Umbilical cord (tissue), 2 donors: ENCODE results near the gene CCNYL1. TPM values are rescaled to one million over a fixed set of nuclear protein-coding genes. Genes with fewer than 3 reads are reported as not detected.
"Not testable (repeated sequence)": the region's sequence is repeated elsewhere in the genome, so short reads cannot be mapped to it uniquely, and the experiment has no call there.

Experiments used
- DNase-seq: peaks from one replicate; pipeline ENCODE4 v3.0.0-alpha.2; 2015; ENCODE audit warnings: low spot score
- total RNA-seq: library from RNA; depleted of rRNA; stranded (reverse); fragments of >200 nt; gene quantifications from one replicate; pipeline ENCODE4 v1.2.3, GENCODE V29; 2014; ENCODE audit warnings: low replicate concordance; ENCODE audit not compliant: insufficient read depth

CCNYL1 gene
- total RNA-seq, 1 donor from 2014 or later, result 11.8 TPM

- no peak for DNase-seq
These were observed 23.4 kb downstream of the CCNYL1 start for GRCh38 chr2:207734636-207735512.

DNA sequence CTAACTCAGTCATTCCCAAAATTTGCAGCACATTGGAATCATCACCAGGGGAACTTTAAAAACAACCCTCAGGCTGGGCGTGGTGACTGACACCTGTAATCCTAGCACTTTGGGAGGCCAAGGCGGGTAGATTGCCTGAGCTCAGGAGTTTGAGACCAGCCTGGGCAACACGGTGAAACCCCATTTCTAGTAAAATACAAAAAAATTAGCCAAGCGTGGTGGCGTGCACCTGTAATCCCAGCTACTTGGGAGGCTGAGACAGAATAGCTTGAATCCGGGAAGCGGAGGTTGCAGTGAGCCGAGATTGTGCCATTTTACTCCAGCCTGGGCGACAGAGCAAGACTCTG, 24.0 kb downstream of the CCNYL1 start:
- not testable (repeated sequence) for DNase-seq

- DNase-seq, result no peak
These were observed 32.1 kb downstream of the CCNYL1 start for GRCh38 chr2:207743514-207743913.

DNA sequence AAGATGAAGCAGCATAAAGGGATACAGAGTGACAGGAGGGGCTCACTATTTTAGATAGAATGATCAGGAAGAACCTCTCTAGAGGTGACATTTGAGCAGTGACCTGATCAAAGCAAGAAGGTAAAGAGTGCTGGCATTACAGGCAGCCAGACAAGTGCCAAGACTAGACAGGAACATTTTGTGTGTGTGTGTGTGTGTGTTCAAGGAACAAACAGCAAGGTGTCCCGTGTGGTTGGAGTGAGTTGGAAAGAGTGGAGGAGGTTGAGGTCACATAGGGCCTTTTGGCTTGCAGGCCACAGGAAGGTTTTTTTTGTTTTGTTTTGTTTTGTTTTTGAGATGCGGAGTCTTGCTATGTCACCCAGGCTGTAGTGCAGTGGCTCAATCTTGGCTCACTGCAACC, 32.6 kb downstream of the CCNYL1 start:
- no peak for DNase-seq

- DNase-seq, result no peak
These were observed 33.0 kb downstream of the CCNYL1 start for GRCh38 chr2:207744451-207744850.

- DNase-seq, result peak; percentile 71
These were observed 34.7 kb downstream of the CCNYL1 start for GRCh38 chr2:207746131-207746530.

DNA sequence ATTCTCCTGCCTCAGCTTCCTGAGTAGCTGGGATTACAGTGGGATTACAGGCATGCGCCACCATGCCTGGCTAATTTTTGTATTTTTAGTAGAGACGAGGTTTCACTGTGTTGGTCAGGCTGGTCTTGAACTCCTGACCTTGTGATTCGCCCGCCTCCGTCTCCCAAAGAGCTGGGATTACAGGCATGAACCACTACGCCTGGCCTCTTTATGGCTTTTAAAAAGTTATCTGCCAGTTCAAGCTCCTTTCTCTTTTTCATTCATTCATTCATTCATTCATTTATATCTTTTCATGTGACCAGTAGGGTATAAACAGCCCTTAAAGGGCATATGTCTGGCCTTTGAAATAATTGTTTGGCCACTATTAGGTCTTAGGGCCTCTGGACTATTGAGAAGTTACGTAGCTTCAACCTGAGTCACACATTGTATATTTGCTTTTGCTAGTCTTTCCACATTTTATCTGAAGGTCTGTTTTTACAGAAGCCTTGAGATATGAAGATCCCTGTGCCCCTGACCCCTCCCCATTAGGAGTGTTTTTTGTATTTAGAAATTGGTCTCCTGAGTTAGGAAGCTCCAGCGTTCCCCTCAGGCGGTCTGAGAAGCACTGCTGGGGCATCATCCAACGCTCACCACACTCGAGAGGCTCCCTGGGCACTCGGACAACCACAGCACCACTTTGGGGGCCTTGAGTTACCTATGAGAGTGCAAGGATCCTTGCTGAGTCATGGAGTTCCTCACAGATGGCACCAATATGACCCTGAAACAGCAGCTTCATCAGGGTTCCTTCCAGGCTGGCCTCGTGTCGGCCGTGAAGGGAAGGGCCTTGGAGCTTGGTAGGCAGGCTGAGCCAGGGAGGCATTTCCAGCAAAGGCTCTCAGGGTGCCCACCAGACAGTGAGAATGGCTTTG, 36.5 kb downstream of the CCNYL1 start:
- no peak for DNase-seq

- DNase-seq, result no peak
These were observed 37.6 kb downstream of the CCNYL1 start for GRCh38 chr2:207748993-207749392.

GRCh38 chr2:207749873-207750272, 38.4 kb downstream of the CCNYL1 start:
- DNase-seq, result no peak

DNA sequence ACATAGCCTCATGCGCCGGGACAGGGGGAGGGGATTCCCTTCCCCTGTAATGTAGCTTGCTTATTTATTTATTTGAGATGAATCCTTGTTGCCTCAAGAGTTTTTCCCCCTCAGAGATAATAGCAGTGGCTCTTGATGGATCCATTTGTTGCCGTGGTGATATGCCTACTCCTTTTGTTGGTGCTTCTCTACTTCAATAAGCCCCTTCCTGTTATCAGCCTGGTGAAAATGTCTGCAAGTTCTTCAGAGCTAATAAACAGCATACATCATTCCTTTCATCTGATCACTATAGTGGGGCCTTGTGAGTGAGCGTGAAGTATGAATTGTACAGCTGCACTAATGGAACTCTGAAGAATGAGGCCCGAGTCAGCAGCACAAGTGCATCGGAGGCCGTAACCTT, 38.9 kb downstream of the CCNYL1 start:
- no peak for DNase-seq

GRCh38 chr2:207750876-207751275, 39.4 kb downstream of the CCNYL1 start:
- no peak for DNase-seq

DNA sequence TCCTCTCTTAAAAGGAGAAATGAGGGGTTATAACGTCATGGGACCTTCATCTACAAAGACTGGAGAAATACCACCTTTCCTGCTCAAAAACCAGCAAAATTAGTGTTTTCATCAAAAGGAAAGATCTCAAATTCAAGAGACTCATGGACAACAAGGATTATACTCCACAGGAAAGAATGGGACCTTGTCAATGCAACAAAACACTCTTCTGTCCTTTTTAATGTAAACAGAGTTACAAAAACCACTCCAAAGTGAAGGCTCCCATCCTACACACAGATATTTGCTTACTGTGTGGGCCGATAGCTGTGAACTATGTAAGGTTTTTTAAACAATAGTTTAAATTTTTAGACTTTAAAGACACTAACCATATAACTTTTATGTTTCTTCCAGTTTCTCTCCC, 42.2 kb downstream of the CCNYL1 start:
- not testable (repeated sequence) for DNase-seq

DNA sequence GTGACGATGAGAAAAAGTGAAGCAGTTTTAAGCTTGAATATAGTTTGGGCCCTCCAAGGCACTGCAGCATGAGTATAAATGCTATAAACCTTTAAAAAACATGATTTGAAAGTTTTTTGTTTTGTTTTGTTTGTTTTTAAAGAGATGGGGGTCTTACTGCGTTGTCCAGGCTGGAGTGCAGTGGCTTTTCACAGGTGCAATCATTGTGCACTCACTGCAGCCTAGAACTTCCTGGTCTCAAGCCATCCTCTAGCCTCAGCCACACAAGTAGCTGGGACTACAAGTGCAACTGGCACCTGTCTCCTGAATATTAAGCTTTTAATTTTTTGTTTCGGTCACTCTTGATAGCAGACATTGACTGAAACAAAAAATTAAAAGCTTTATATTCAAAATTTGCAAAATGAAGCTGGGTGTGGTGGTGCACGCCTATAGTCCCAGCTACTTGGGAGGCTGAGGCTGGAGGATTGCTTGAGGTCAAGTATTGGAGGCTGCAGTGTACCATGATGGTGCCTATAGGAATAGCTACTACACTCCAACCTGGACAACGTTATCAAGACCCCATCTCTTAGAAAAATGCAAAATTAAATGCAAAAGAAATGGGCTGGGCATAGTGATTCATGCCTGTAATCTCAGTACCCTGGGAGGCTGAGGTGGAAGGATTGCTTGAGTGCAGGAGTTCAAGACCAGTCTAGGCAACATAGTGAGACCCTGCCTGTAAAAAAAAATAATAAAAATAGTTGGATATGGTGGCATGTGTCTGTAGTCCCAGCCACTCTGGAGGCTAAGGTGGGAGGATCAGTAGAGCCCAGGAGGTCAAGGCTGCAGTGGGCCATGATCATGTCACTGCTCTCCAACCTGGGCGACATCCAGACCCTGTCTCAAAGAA, 43.3 kb downstream of the CCNYL1 start:
- DNase-seq, result no peak

DNA sequence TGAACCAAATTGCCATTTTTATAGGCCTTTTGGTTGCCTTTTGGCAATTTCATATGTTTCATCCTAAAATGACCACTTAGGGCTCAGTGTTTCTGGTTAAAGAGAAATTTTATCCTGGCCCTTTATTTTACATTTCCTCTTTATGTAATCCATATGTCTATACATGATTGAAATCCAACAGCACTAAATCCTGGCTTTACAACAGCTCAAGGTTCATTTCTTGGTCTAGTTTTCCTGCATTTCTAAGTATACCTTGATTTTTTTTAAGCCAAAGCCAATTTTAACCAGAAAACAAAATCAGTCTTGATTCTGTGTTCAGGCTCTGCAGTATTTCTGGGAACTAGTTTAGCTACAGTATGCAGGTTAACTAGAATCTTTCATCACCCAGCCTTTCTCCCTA, 46.6 kb downstream of the CCNYL1 start:
- no peak for DNase-seq

DNA sequence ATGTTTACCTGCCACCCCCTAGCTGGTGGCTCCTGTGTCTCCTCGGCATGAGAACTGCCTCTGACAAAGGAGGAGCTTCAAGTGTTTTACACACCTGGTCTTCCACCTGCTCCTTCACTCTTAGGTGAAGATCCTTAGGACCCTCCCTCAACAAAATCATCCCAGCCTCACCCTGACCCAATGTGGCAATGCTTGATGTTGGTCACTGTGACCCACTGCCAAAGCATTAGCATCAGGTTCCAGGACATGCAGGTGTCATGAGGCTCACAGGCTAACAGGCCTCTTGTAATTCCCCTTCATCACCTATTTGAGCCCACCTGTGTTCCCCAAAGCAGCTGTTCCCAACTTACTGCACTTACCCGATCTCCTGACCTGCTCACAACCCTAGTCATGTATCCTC, 48.5 kb downstream of the CCNYL1 start:
- no peak for DNase-seq

DNA sequence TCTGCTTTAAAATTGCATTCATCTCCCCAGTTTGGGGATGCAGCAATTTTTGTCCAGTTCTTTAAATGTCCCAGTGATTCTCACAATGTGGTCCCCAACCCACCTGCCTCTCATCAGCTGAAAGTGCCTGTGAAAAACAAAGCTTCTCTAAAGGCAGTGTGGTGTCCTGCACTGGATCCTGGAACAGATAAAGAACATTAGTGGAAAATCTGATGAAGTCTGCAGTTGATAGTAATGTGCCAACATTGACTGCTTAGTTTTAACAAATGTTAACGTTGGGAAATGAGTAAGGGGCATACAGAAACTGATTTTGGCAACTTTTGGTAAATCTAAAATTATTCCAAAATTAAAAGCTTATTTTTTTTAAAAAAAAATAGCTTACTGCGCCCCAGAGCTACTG, 49.0 kb downstream of the CCNYL1 start:
- DNase-seq, result no peak

DNA sequence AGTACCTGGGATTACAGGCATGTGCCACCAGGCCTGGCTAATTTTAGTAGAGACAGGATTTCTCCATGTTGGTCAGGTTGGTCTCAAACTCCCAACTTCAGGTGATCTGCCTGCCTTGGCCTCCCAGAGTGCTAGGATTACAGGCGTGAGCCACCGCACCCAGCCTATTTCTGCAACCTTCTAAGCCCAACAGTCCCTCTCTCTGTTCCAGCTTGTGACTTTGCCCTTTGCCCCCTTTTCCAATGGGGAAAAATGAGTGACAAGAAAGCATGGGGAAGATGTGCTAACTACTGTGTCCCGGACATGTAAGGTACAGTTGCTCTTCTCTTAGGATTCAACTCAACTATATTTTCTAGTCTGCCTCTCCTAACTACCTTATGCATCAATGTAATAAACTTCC, 50.0 kb downstream of the CCNYL1 start:
- not testable (repeated sequence) for DNase-seq

DNA sequence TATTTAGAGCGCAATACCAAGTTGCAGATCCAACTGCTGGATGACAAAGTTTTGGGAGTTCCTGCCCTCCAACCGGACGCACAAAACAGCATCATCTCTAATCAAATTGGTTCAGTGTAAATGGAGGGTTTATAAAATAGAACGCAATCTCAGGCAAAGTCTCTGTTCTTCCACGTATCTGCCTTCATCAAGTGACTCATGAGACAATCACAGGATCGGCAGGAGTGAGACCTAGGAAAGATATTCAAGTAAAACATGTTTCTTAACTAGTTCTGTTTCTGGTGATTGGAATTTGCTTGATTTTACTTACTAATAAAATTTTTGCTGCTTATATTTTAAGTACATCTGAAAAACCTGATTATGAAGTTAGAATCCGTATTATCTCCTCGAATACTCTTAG, 50.7 kb downstream of the CCNYL1 start:
- DNase-seq, result no peak

GRCh38 chr2:207763303-207763917, 52.0 kb downstream of the CCNYL1 start:
- DNase-seq, result no peak

- DNase-seq, result no peak
These were observed 52.7 kb downstream of the CCNYL1 start for GRCh38 chr2:207764096-207764630.

- no peak for DNase-seq
These were observed 54.1 kb downstream of the CCNYL1 start for GRCh38 chr2:207765547-207765946.
